Measurements from ENCODE around the gene NRGN. TPM values are rescaled to one million over a fixed set of nuclear protein-coding genes. Genes with fewer than 3 reads are reported as not detected.

The NRGN gene
- total and polyA plus RNA-seq, 2 experiments from 2014 or later = 0.23 to 0.32 TPM

DNA sequence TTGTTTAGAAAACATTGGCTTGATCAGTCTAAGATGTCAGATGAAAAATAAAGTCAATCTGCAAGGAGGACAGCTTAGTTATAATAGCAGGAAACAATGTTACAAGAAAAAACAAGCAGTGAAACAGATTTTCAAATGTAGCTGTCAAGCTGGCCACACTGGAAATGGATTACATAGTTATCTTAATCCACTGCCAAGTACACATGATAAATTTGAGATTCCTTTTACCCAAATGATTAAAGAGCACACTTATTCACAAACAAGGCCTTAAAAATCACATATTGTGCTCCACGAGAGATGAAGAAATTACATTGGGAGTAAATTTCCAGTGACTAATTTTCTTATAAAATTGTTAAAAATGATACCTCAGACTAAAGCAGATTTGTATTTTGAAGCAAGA lies 39.8 kb downstream of the NRGN start:
- H4K20me1 ChIP-seq (ENCODE audit: insufficient read depth) = 0 out of 2 replicates have a peak, but pooled peaks cover 7% of the 10 kb centered on the region
- no peak overlapping the region for H3K4me3 ChIP-seq
- H3K4me1 ChIP-seq (ENCODE audit: insufficient read depth) = no peaks in the 10 kb centered on the region
- no peaks in the 10 kb centered on the region for H3F3A ChIP-seq (ENCODE audit: insufficient read depth)
- H3K4me2 ChIP-seq (ENCODE audit: unreplicated experiment) = no peak overlapping the region
- TF ChIP-seq EZH2phosphoT487 (IDR thresholded peaks at IDR 0.05; ENCODE audit: insufficient read depth, low read depth) = no peak
- no peak for TF ChIP-seq EZH2 (IDR thresholded peaks at IDR 0.05; ENCODE audit: insufficient read depth, poor library complexity, severe bottlenecking)
- no peak overlapping the region for H3K9ac ChIP-seq
- peaks cover 88% of the 10 kb centered on the region for H3K79me2 ChIP-seq (ENCODE audit: insufficient read depth)
- H3K9me3 ChIP-seq (ENCODE audit: low read depth) = no peaks in the 10 kb centered on the region
- WGBS, 2 experiments (ENCODE audit: low coverage in 1 of 2, low lambda C conversion rate in 2 of 2, missing lambda C conversion rate in 2 of 2) = 74 to 78% methylated on average over 1 of the region's 1 CpG
- H3K36me3 ChIP-seq (ENCODE audit: low read depth) = no peaks in the 10 kb centered on the region
- H2AFZ ChIP-seq = no peak overlapping the region
- H3K27ac ChIP-seq = no peak overlapping the region
- no peak for DNase-seq
- H3K9me2 ChIP-seq (ENCODE audit: insufficient read depth) = no peaks in the 10 kb centered on the region
- in situ Hi-C loops (cut with MboI) = no loop called here
- H3K27me3 ChIP-seq (replicated peaks; ENCODE audit: insufficient read depth) = no peaks in the 10 kb centered on the region

DNA sequence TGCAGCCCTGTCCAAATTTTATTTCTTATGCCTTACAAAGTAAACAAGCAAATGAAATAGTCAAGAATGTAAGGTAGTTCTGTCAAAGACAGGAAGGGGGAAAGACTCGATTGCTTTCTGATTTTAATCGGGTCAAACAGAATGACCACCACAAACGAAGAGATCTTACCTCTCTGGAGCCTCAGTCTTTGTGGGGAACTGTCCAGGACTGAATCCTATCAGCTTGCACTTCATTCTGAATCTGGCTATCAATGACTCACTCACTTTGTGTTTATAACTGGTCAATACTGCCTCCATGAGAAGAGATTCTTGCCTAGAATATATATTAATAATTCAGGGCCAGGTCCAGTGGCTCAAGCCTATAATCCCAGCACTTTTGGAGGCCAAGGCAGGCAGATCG lies 43.3 kb downstream of the NRGN start:
- in situ Hi-C loops (cut with MboI) = no loop called here
- 97 to 99% methylated on average over 4 of the region's 4 CpGs for WGBS, 2 experiments (ENCODE audit: low coverage in 1 of 2, low lambda C conversion rate in 2 of 2, missing lambda C conversion rate in 2 of 2)

DNA sequence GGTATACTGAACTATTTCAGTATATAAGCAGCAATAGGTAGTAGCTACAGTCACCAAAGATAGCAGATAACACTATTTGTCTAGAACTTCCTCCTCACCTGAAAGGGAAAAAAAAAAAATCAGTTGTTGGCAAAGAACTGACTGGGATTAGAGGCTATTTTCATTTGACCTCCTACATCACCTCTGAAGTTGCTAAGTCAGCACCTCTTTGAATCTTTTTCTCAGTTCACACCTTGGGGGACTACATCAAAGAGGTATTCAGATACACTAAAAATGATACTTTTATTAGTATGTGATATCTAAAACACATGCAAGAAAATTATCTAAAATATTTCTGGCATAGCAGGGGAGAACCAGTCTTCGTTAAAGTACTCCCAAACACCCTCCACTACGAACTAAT lies 44.3 kb downstream of the NRGN start:
- no peak overlapping the region for H3K4me2 ChIP-seq (ENCODE audit: unreplicated experiment)
- 0 out of 2 replicates have a peak, but pooled peaks cover 7% of the 10 kb centered on the region for H4K20me1 ChIP-seq (ENCODE audit: insufficient read depth)
- TF ChIP-seq EZH2 (IDR thresholded peaks at IDR 0.05; ENCODE audit: insufficient read depth, poor library complexity, severe bottlenecking) (no peak), EZH2phosphoT487 (IDR thresholded peaks at IDR 0.05; ENCODE audit: insufficient read depth, low read depth) (no peak)
- H2AFZ ChIP-seq = no peak overlapping the region
- H3K36me3 ChIP-seq (ENCODE audit: low read depth) = no peaks in the 10 kb centered on the region
- H3K4me1 ChIP-seq (ENCODE audit: insufficient read depth) = no peaks in the 10 kb centered on the region
- H3K9me2 ChIP-seq (ENCODE audit: insufficient read depth) = no peaks in the 10 kb centered on the region
- H3K9ac ChIP-seq = no peak overlapping the region
- DNase-seq = no peak
- no peaks in the 10 kb centered on the region for H3K9me3 ChIP-seq (ENCODE audit: low read depth)
- H3F3A ChIP-seq (ENCODE audit: insufficient read depth) = no peaks in the 10 kb centered on the region
- no peaks in the 10 kb centered on the region for H3K27me3 ChIP-seq (replicated peaks; ENCODE audit: insufficient read depth)
- H3K79me2 ChIP-seq (ENCODE audit: insufficient read depth) = peaks cover 93% of the 10 kb centered on the region
- in situ Hi-C loops (cut with MboI) = no loop called here
- H3K27ac ChIP-seq = no peak overlapping the region
- WGBS, 2 experiments (ENCODE audit: low coverage in 1 of 2, low lambda C conversion rate in 2 of 2, missing lambda C conversion rate in 2 of 2) = 83 to 88% methylated on average over 2 of the region's 2 CpGs
- no peak overlapping the region for H3K4me3 ChIP-seq

More for the DNA sequence above, 43.3 kb downstream of the NRGN start:
- no peak overlapping the region for H2AFZ ChIP-seq
- H3K27me3 ChIP-seq (replicated peaks; ENCODE audit: insufficient read depth) = no peaks in the 10 kb centered on the region
- H3F3A ChIP-seq (ENCODE audit: insufficient read depth) = no peaks in the 10 kb centered on the region
- no peak overlapping the region for H3K4me2 ChIP-seq (ENCODE audit: unreplicated experiment)
- no peaks in the 10 kb centered on the region for H3K4me1 ChIP-seq (ENCODE audit: insufficient read depth)
- H3K9me2 ChIP-seq (ENCODE audit: insufficient read depth) = no peaks in the 10 kb centered on the region
- no peak for DNase-seq
- no peak overlapping the region for H3K9ac ChIP-seq
- no peak overlapping the region for H3K4me3 ChIP-seq
- peaks cover 92% of the 10 kb centered on the region for H3K79me2 ChIP-seq (ENCODE audit: insufficient read depth)
- H3K9me3 ChIP-seq (ENCODE audit: low read depth) = no peaks in the 10 kb centered on the region
- no peaks in the 10 kb centered on the region for H3K36me3 ChIP-seq (ENCODE audit: low read depth)
- H4K20me1 ChIP-seq (ENCODE audit: insufficient read depth) = 0 out of 2 replicates have a peak, but pooled peaks cover 7% of the 10 kb centered on the region
- TF ChIP-seq EZH2 (IDR thresholded peaks at IDR 0.05; ENCODE audit: insufficient read depth, poor library complexity, severe bottlenecking) (no peak), EZH2phosphoT487 (IDR thresholded peaks at IDR 0.05; ENCODE audit: insufficient read depth, low read depth) (no peak)
- no peak overlapping the region for H3K27ac ChIP-seq

DNA sequence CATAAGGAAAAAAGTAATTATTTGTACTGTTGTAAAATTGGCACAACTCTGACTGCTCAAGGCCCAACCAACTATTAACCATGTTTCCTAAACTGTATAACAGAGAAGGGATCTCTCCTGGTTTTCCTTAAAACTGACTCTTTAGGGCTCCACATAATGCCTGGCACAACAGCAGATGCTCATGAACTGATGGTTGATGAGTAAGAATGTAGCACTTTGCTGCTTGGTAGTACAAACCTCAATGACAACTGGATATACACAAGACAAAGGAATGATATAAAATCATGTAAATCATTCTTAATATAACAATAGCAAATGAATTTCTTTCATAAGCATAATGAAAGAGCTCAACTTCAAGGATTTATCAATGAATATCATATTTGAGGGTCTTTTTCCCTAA lies 48.8 kb downstream of the NRGN start:
- Histone ChIP-seq H2AFZ (no peak overlapping the region), H3K36me3 (ENCODE audit: low read depth) (no peaks in the 10 kb centered on the region), H3K27ac (no peak overlapping the region), H3K27me3 (replicated peaks; ENCODE audit: insufficient read depth) (no peaks in the 10 kb centered on the region), H3K4me2 (ENCODE audit: unreplicated experiment) (no peak overlapping the region), H4K20me1 (ENCODE audit: insufficient read depth) (0 out of 2 replicates have a peak, but pooled peaks cover 12% of the 10 kb centered on the region), H3K9me3 (ENCODE audit: low read depth) (no peaks in the 10 kb centered on the region), H3F3A (ENCODE audit: insufficient read depth) (no peaks in the 10 kb centered on the region), H3K4me1 (ENCODE audit: insufficient read depth) (no peaks in the 10 kb centered on the region), H3K79me2 (ENCODE audit: insufficient read depth) (peaks cover 99% of the 10 kb centered on the region), H3K9ac (no peak overlapping the region), H3K4me3 (no peak overlapping the region), H3K9me2 (ENCODE audit: insufficient read depth) (no peaks in the 10 kb centered on the region)
- in situ Hi-C loops (cut with MboI) = no loop called here
- DNase-seq = peak; percentile 50
- TF ChIP-seq EZH2phosphoT487 (IDR thresholded peaks at IDR 0.05; ENCODE audit: insufficient read depth, low read depth) = no peak
- no peak for TF ChIP-seq EZH2 (IDR thresholded peaks at IDR 0.05; ENCODE audit: insufficient read depth, poor library complexity, severe bottlenecking)
